HUES6 (cell line): ENCODE results near the gene FOXP1.

ENCODE experiments used
- H3K27ac ChIP-seq: 2 replicates; pipeline ENCODE4 v1.7.0; 2013; ENCODE audit warnings: low read depth, mild to moderate bottlenecking, low read length, inconsistent platforms
- H3K27me3 ChIP-seq: 2 replicates; pipeline ENCODE4 v1.6.1; 2013; ENCODE audit warnings: low read length; ENCODE audit not compliant: control insufficient read depth, insufficient read depth
- H3K36me3 ChIP-seq: 2 replicates; pipeline ENCODE4 v1.6.1; 2013; ENCODE audit warnings: low read length; ENCODE audit not compliant: control insufficient read depth, insufficient read depth
- H3K4me1 ChIP-seq: 2 replicates; pipeline ENCODE4 v1.6.1; 2013; ENCODE audit warnings: low read length; ENCODE audit not compliant: control insufficient read depth, insufficient read depth
- H3K4me3 ChIP-seq: 2 replicates; pipeline ENCODE4 v1.5.1; 2013; ENCODE audit warnings: low read depth, low read length
- H3K9ac ChIP-seq: one replicate; pipeline ENCODE4 v1.6.1; 2013; ENCODE audit warnings: mild to moderate bottlenecking, low read length
- H3K9me3 ChIP-seq: 2 replicates; pipeline ENCODE4 v1.6.1; 2013; ENCODE audit warnings: low read depth, low read length; ENCODE audit not compliant: control insufficient read depth, insufficient read depth

Gene FOXP1

DNA sequence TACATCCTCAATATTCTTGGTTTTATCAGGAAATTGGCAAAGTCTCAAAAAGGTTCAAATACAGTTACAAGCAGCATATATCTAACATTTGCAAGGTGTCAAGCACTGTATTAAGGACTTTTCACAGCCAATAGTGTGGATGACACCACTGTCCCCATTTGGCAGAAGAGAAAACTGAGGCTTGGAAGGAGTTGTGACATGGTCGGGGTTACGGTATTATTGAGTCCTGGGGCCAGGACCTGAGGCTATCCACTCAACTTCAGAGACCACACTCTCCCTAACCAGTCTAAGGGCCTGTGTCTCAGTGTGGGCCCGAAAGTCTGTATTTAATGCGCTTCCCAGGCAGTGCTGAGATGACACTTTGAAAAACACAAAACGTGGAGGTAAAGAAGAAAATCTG lies 99.1 kb downstream of the FOXP1 start:
- Histone ChIP-seq H3K27ac (no peak overlapping the region), H3K4me3 (no peak overlapping the region), H3K27me3 (no peaks in the 10 kb centered on the region), H3K9ac (no peak overlapping the region), H3K4me1 (0 out of 2 replicates have a peak, but pooled peaks cover 2% of the 10 kb centered on the region), H3K9me3 (no peaks in the 10 kb centered on the region), H3K36me3 (no peaks in the 10 kb centered on the region)

DNA sequence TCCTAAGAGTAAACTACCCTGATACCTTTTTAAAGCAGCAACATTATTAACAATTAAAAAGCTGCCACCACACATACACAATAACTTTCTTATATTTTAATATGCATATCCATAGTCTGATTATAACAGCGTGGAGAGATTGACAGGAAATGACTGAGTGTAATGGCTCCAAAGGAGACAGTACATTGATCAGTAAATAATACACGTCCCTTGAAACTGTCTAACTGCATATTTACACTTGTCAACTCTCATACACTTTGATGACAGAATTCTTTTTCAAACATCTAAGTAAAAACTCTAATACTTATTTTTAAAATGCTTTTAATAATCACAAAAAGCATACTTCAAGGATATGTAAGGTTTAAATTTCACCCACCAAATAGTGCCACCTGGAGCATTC lies 99.5 kb downstream of the FOXP1 start:
- Histone ChIP-seq H3K9ac (no peak overlapping the region), H3K27me3 (no peaks in the 10 kb centered on the region), H3K4me3 (no peak overlapping the region), H3K27ac (no peak overlapping the region), H3K9me3 (no peaks in the 10 kb centered on the region), H3K36me3 (no peaks in the 10 kb centered on the region), H3K4me1 (no peaks in the 10 kb centered on the region)

DNA sequence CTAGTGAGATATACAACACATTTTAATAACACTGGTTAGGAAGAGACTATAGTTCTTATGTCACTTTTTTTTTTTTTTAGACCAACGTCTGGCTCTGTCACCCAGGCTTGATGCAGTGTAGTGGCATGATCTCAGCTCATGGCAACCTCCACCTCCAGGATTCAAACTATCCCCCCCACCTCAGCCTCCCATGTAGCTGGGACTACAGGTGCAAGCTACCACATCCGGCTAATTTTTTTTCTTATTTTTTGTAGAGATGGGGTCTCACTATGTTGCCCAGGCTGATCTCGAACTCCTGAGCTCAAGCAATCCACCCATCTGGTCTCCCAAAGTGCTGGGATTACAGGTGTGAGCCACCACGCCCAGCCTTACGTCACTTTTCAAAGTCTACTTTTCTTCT lies 100.8 kb downstream of the FOXP1 start:
- Histone ChIP-seq H3K27ac (no peak overlapping the region), H3K4me3 (no peak overlapping the region), H3K36me3 (no peaks in the 10 kb centered on the region), H3K9me3 (no peaks in the 10 kb centered on the region), H3K9ac (no peak overlapping the region), H3K27me3 (no peaks in the 10 kb centered on the region), H3K4me1 (no peaks in the 10 kb centered on the region)

DNA sequence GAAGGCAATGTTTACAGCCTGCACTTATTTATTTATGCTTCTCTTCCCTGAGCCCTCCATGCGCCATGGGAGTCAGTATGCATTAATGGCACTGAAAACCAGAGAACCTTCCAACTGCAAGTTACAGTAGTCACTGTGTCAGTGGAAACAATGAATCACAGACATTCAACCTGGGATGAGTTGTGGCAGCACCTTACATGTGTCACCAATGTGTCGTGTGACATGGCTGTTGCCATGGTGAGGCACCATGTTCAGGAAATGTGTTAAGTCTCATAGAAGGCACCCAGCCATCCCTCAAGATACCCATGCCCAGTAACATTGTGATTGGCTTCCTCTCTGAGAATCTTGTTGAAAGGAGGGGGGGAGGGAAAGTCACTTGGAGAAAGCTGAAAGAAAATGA lies 105.0 kb downstream of the FOXP1 start:
- peaks cover 15% of the 10 kb centered on the region for H3K9me3 ChIP-seq
- no peaks in the 10 kb centered on the region for H3K36me3 ChIP-seq
- H3K27ac ChIP-seq: no peak overlapping the region
- no peak overlapping the region for H3K4me3 ChIP-seq
- no peaks in the 10 kb centered on the region for H3K27me3 ChIP-seq
- H3K4me1 ChIP-seq: no peaks in the 10 kb centered on the region
- H3K9ac ChIP-seq: no peak overlapping the region

- no peaks in the 10 kb centered on the region for H3K36me3 ChIP-seq
- H3K4me3 ChIP-seq: no peak overlapping the region
- H3K9me3 ChIP-seq: peaks cover 24% of the 10 kb centered on the region
- H3K27me3 ChIP-seq: no peaks in the 10 kb centered on the region
- H3K27ac ChIP-seq: no peak overlapping the region
- no peaks in the 10 kb centered on the region for H3K4me1 ChIP-seq
- no peak overlapping the region for H3K9ac ChIP-seq
These were observed 106.6 kb downstream of the FOXP1 start for GRCh38 chr3:71476950-71477349.

GRCh38 chr3:71469138-71469435 lies 114.4 kb downstream of the FOXP1 start:
- peaks cover 33% of the 10 kb centered on the region for H3K4me1 ChIP-seq
- no peak overlapping the region for H3K9ac ChIP-seq
- H3K27ac ChIP-seq: 0 out of 2 replicates have a peak overlapping the region, but pooled peaks have one; percentile 27
- no peak overlapping the region for H3K4me3 ChIP-seq
- H3K27me3 ChIP-seq: no peaks in the 10 kb centered on the region
- H3K36me3 ChIP-seq: no peaks in the 10 kb centered on the region
- H3K9me3 ChIP-seq: peaks cover 14% of the 10 kb centered on the region

DNA sequence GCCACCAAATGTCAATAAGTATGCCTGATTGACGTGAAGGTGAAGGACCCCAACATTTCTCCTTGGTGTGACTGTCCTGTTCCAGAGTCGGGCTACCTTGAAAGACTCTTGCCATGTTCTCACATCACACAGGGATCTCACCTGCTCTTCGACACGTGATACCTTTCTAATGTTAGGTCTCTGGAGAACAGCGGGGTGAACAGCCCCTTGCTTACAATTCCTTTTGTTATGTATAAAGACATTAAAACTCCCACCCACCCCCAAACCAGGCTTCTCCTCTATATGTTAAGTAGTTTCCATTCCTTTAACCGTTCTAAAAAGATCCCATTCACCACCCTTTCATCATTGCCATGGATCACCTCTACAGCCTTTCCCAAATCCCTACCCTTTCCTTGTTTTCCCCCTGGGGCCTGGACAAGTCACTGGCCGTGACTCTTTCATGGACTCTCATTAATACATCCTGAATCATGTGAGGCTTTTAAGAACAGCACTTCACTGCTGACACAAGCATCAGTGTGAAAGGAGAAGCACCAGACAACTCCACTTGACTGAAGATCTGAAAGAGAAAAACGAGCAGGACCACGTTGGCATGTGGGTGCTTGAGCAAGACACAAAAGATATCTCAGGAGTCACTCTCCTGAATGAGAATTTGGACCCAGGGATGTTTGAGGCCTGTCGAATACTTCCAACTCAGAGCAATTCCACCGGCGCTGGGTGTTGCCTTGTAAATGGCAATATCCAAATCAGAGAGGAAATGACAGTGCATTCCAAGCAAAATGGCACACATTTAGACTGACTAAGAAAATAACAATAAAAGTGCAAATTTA lies 115.0 kb downstream of the FOXP1 start:
- Histone ChIP-seq H3K4me1 (peaks cover 33% of the 10 kb centered on the region), H3K27me3 (no peaks in the 10 kb centered on the region), H3K4me3 (no peak overlapping the region), H3K9me3 (peaks cover 8% of the 10 kb centered on the region), H3K9ac (no peak overlapping the region), H3K27ac (peak overlapping the region; percentile 27; the same call in 1 of the 2 replicates), H3K36me3 (no peaks in the 10 kb centered on the region)

- H3K4me3 ChIP-seq: no peak overlapping the region
- H3K27me3 ChIP-seq: no peaks in the 10 kb centered on the region
- H3K36me3 ChIP-seq: no peaks in the 10 kb centered on the region
- H3K9me3 ChIP-seq: no peaks in the 10 kb centered on the region
- H3K27ac ChIP-seq: no peak overlapping the region
- no peak overlapping the region for H3K9ac ChIP-seq
- peaks cover 33% of the 10 kb centered on the region for H3K4me1 ChIP-seq
These were observed 117.0 kb downstream of the FOXP1 start for GRCh38 chr3:71466483-71466882.

DNA sequence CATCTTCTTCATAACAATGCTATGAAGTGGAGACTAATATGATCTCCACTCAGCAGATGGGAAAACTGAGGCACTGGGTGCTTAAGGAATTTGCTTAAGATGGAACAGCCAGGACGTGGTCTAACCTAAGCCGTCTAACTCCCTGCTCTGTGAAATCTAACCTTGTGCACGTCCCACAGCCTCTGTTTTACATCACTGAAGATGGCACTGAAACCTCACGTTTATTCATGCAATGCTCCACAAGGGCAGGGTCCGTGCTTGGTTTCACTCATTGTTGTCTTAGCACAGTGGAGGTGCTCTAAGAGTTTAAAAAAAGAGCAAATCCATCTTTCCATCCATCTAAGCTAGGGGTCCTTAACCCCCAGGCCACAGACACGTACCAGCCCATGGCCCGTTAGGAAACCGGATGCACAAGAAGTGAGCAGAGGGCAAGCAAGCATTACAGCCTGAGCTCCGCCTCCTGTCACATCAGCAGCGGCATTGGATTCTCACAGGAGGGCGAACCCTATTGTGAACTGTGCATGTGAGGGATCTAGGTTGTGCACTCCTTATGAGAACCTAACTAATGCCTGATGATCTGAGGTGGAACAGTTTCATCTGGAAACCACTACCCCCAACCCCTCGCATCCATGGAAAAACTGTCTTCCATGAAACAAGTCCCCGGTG lies 118.0 kb downstream of the FOXP1 start:
- H3K9ac ChIP-seq: no peak overlapping the region
- H3K27me3 ChIP-seq: no peaks in the 10 kb centered on the region
- H3K4me3 ChIP-seq: no peak overlapping the region
- peaks cover 33% of the 10 kb centered on the region for H3K4me1 ChIP-seq
- H3K27ac ChIP-seq: no peak overlapping the region
- H3K9me3 ChIP-seq: no peaks in the 10 kb centered on the region
- H3K36me3 ChIP-seq: no peaks in the 10 kb centered on the region

- no peaks in the 10 kb centered on the region for H3K9me3 ChIP-seq
- no peaks in the 10 kb centered on the region for H3K27me3 ChIP-seq
- no peak overlapping the region for H3K27ac ChIP-seq
- H3K4me1 ChIP-seq: peaks cover 33% of the 10 kb centered on the region
- no peak overlapping the region for H3K9ac ChIP-seq
- H3K36me3 ChIP-seq: no peaks in the 10 kb centered on the region
- H3K4me3 ChIP-seq: no peak overlapping the region
These were observed 118.9 kb downstream of the FOXP1 start for GRCh38 chr3:71464613-71465012.

- no peak overlapping the region for H3K4me3 ChIP-seq
- H3K9ac ChIP-seq: no peak overlapping the region
- H3K27me3 ChIP-seq: no peaks in the 10 kb centered on the region
- H3K9me3 ChIP-seq: no peaks in the 10 kb centered on the region
- H3K27ac ChIP-seq: no peak overlapping the region
- peaks cover 25% of the 10 kb centered on the region for H3K4me1 ChIP-seq
- no peaks in the 10 kb centered on the region for H3K36me3 ChIP-seq
These were observed 119.9 kb downstream of the FOXP1 start for GRCh38 chr3:71463617-71464016.
